ENCODE data around the gene MTURN. TPM values are rescaled to one million over a fixed set of nuclear protein-coding genes. Genes with fewer than 3 reads are reported as not detected.
A peak's percentile ranks its signal among the peaks of the same experiment; 100 is the strongest.

Gene MTURN
- total RNA-seq, 1 donor from 2014 or later, result 18.0 TPM

- H3K27me3 Mint-ChIP-seq (ENCODE audit: insufficient read depth, low read depth), result peaks cover 2% of the 10 kb centered on the region
- H3K79me2 ChIP-seq (ENCODE audit: low read depth), result no peaks in the 10 kb centered on the region
- no peak overlapping the region for H3K27ac ChIP-seq
- no peak overlapping the region for H3K4me3 Mint-ChIP-seq
- H3K4me2 ChIP-seq, result peak overlapping the region; percentile 10
- no peaks in the 10 kb centered on the region for H3K9me3 ChIP-seq (ENCODE audit: low read depth)
- H3K4me1 ChIP-seq, result no peaks in the 10 kb centered on the region
- no peaks in the 10 kb centered on the region for H3K9me3 Mint-ChIP-seq
- H3K27ac Mint-ChIP-seq, result peak overlapping the region; percentile 31
- H3K9ac ChIP-seq, result no peak overlapping the region
- no peaks in the 10 kb centered on the region for H3K36me3 Mint-ChIP-seq
- no peaks in the 10 kb centered on the region for H3K36me3 ChIP-seq
- H3K27me3 ChIP-seq, result no peaks in the 10 kb centered on the region
- H3F3A ChIP-seq (ENCODE audit: low read depth), result no peaks in the 10 kb centered on the region
- H3K4me3 ChIP-seq, result no peak overlapping the region
- no peaks in the 10 kb centered on the region for H4K20me1 ChIP-seq (ENCODE audit: low read depth)
- TF ChIP-seq EZH2 (IDR thresholded peaks at IDR 0.05) (no peak), EZH2phosphoT487 (IDR thresholded peaks at IDR 0.05) (no peak), CTCF (IDR thresholded peaks at IDR 0.05) (no peak)
- DNase-seq (ENCODE audit: low spot score), result peak; percentile 38
- no peak overlapping the region for H2AFZ ChIP-seq (replicated peaks)
- H3K4me1 Mint-ChIP-seq, result peaks cover 22% of the 10 kb centered on the region
Observed at GRCh38 chr7:30206491-30206890, 71.7 kb downstream of the MTURN start.

DNA sequence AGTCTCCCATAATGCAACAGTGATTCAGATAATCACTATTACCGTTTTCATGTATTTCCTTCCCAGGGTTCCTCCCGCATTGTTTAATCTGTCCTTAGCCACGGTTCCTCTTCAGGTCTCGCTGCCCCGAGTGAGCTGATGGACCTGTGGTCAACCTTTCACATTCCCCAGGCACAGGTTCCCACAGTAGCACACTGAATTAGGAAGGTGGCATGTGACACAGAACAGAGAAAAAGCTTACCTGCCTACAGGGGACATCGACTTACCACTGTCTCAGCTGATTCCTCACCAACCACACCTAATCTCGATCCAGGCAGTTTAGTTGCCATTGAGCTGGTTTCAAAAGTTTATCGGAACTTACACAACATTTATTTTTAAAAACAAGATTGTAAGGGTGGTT, 72.2 kb downstream of the MTURN start:
- Histone ChIP-seq H3F3A (ENCODE audit: low read depth) (no peaks in the 10 kb centered on the region), H3K4me3 (no peak overlapping the region), H3K27ac (no peak overlapping the region), H3K4me1 (no peaks in the 10 kb centered on the region), H4K20me1 (ENCODE audit: low read depth) (no peaks in the 10 kb centered on the region), H3K4me2 (no peak overlapping the region), H3K36me3 (no peaks in the 10 kb centered on the region), H3K9me3 (ENCODE audit: low read depth) (no peaks in the 10 kb centered on the region), H3K9ac (no peak overlapping the region), H2AFZ (replicated peaks) (no peak overlapping the region), H3K27me3 (no peaks in the 10 kb centered on the region), H3K79me2 (ENCODE audit: low read depth) (no peaks in the 10 kb centered on the region)
- H3K4me1 Mint-ChIP-seq, result peaks cover 22% of the 10 kb centered on the region
- H3K9me3 Mint-ChIP-seq, result no peaks in the 10 kb centered on the region
- H3K4me3 Mint-ChIP-seq, result no peak overlapping the region
- TF ChIP-seq CTCF (IDR thresholded peaks at IDR 0.05), result no peak
- TF ChIP-seq EZH2phosphoT487 (IDR thresholded peaks at IDR 0.05), result no peak
- no peak for TF ChIP-seq EZH2 (IDR thresholded peaks at IDR 0.05)
- no peak overlapping the region for H3K27ac Mint-ChIP-seq
- no peak for DNase-seq (ENCODE audit: low spot score)
- H3K36me3 Mint-ChIP-seq, result no peaks in the 10 kb centered on the region
- H3K27me3 Mint-ChIP-seq (ENCODE audit: insufficient read depth, low read depth), result peaks cover 2% of the 10 kb centered on the region

GRCh38 chr7:30207376-30207775, 72.6 kb downstream of the MTURN start:
- TF ChIP-seq CTCF (IDR thresholded peaks at IDR 0.05), result no peak
- TF ChIP-seq EZH2 (IDR thresholded peaks at IDR 0.05), result no peak
- no peak for TF ChIP-seq EZH2phosphoT487 (IDR thresholded peaks at IDR 0.05)
- peaks cover 2% of the 10 kb centered on the region for H3K27me3 Mint-ChIP-seq (ENCODE audit: insufficient read depth, low read depth)
- H3K27ac Mint-ChIP-seq, result no peak overlapping the region
- no peaks in the 10 kb centered on the region for H3K36me3 Mint-ChIP-seq
- Histone ChIP-seq H3K4me2 (no peak overlapping the region), H3K27ac (no peak overlapping the region), H4K20me1 (ENCODE audit: low read depth) (no peaks in the 10 kb centered on the region), H3K4me1 (no peaks in the 10 kb centered on the region), H2AFZ (replicated peaks) (no peak overlapping the region), H3K9ac (no peak overlapping the region), H3F3A (ENCODE audit: low read depth) (no peaks in the 10 kb centered on the region), H3K79me2 (ENCODE audit: low read depth) (no peaks in the 10 kb centered on the region), H3K9me3 (ENCODE audit: low read depth) (no peaks in the 10 kb centered on the region), H3K27me3 (no peaks in the 10 kb centered on the region), H3K36me3 (no peaks in the 10 kb centered on the region), H3K4me3 (no peak overlapping the region)
- no peak overlapping the region for H3K4me3 Mint-ChIP-seq
- H3K9me3 Mint-ChIP-seq, result no peaks in the 10 kb centered on the region
- H3K4me1 Mint-ChIP-seq, result peaks cover 20% of the 10 kb centered on the region
- DNase-seq (ENCODE audit: low spot score), result no peak

All from neural progenitor cell (in vitro differentiated cells).